AG04450 (cell line): ENCODE results near the gene ERC1. TPM values are rescaled to one million over a fixed set of nuclear protein-coding genes. Genes with fewer than 3 reads are reported as not detected.
"Not testable (repeated sequence)": the region's sequence is repeated elsewhere in the genome, so short reads cannot be mapped to it uniquely, and the experiment has no call there.

Source experiments
- CTCF ChIA-PET: fragments of 300-600, 350-600 bp; formaldehyde crosslinking; extraction: SDS; loops from one replicate; lab custom pipeline; 2022; ENCODE audit warnings: antibody characterized with exemption, inconsistent platforms; lab: Charles Lee
- POLR2A ChIA-PET: fragments of 350-600 bp; formaldehyde crosslinking; extraction: SDS; loops from one replicate; lab custom pipeline; 2021; ENCODE audit warnings: antibody characterized with exemption, inconsistent platforms; lab: Yijun Ruan, JAX
- DNase-seq: peaks from one replicate; pipeline ENCODE4 v3.0.0-alpha.2; 2011; ENCODE audit warnings: low read depth, low spot score
- H3K27ac ChIP-seq: one replicate; pipeline ENCODE4 v1.5.1; 2012; ENCODE audit warnings: low read depth, low read length, control low read depth
- H3K27me3 ChIP-seq: one replicate; pipeline ENCODE4 v1.6.0; 2012; ENCODE audit warnings: low read length; ENCODE audit not compliant: control insufficient read depth, insufficient read depth
- H3K4me3 ChIP-seq: 2 replicates; pipeline ENCODE4 v1.5.1; 2011; ENCODE audit warnings: mild to moderate bottlenecking, low read depth, low read length, control low read depth
- H3K9me3 ChIP-seq: 2 replicates; pipeline ENCODE4 v1.5.1; 2012; ENCODE audit warnings: low read length; ENCODE audit not compliant: control insufficient read depth, insufficient read depth
- CTCF ChIP-seq: IDR thresholded peaks from 2 replicates; pipeline ENCODE4 v1.5.1; 2011; ENCODE audit warnings: low read depth, low read length, control low read depth, inconsistent platforms
- polyA plus RNA-seq: library from polyadenylated mRNA; depleted of rRNA; stranded (reverse); fragments of >200 nt; gene quantifications from 2 replicates; pipeline ENCODE4 v1.2.3, GENCODE V29; 2011

The ERC1 gene
- polyA plus RNA-seq, 1 experiment = 28.6 TPM

GRCh38 chr12:1044696-1045095, 53.7 kb downstream of the ERC1 start:
- DNase-seq = peak; percentile 2
- POLR2A ChIA-PET = no interaction called here
- H3K9me3 ChIP-seq = no peaks in the 10 kb centered on the region
- CTCF ChIA-PET = no interaction called here
- no peak overlapping the region for H3K27ac ChIP-seq
- no peak for TF ChIP-seq CTCF
- H3K4me3 ChIP-seq = no peak overlapping the region
- H3K27me3 ChIP-seq = no peaks in the 10 kb centered on the region

GRCh38 chr12:1046727-1047126, 55.7 kb downstream of the ERC1 start:
- TF ChIP-seq CTCF = no peak
- Histone ChIP-seq H3K9me3 (no peaks in the 10 kb centered on the region), H3K27me3 (no peaks in the 10 kb centered on the region), H3K27ac (no peak overlapping the region), H3K4me3 (no peak overlapping the region)
- CTCF ChIA-PET = no interaction called here
- POLR2A ChIA-PET = no interaction called here
- DNase-seq = no peak

- no peaks in the 10 kb centered on the region for H3K9me3 ChIP-seq
- no peak for TF ChIP-seq CTCF
- no peak for DNase-seq
- no peak overlapping the region for H3K4me3 ChIP-seq
- ChIA-PET CTCF (no interaction called here), POLR2A (no interaction called here)
- H3K27ac ChIP-seq = no peak overlapping the region
- H3K27me3 ChIP-seq = no peaks in the 10 kb centered on the region
These were observed 57.1 kb downstream of the ERC1 start for GRCh38 chr12:1047898-1048660.

- H3K27ac ChIP-seq = no peak overlapping the region
- H3K27me3 ChIP-seq = no peaks in the 10 kb centered on the region
- TF ChIP-seq CTCF = no peak
- no peak for DNase-seq
- ChIA-PET POLR2A (no interaction called here), CTCF (no interaction called here)
- H3K4me3 ChIP-seq = no peak overlapping the region
- H3K9me3 ChIP-seq = no peaks in the 10 kb centered on the region
These were observed 59.2 kb downstream of the ERC1 start for GRCh38 chr12:1050059-1050707.

GRCh38 chr12:1051672-1052071, 60.6 kb downstream of the ERC1 start:
- DNase-seq, H3K27me3 ChIP-seq, H3K4me3 ChIP-seq, H3K9me3 ChIP-seq, H3K27ac ChIP-seq, CTCF ChIA-PET: not testable (repeated sequence)
- POLR2A ChIA-PET = interaction anchor here (0.7 kb wide), 1 partner anchor 14 kb away, joined by 4 read pairs; no protein-coding TSS in a partner anchor
